GM19099 (cell line): ENCODE results near the gene COL23A1.

Source experiments
- POLR2A ChIP-seq: IDR thresholded peaks from 3 replicates; pipeline ENCODE4 v1.6.1; 2011; ENCODE audit warnings: low read depth; ENCODE audit not compliant: insufficient read length; ENCODE audit errors: extremely low read depth

COL23A1 gene

GRCh38 chr5:178341851-178342140 is 248.4 kb downstream of the COL23A1 start:
- no peak for TF ChIP-seq POLR2A

GRCh38 chr5:178341091-178341850 is 248.9 kb downstream of the COL23A1 start:
- TF ChIP-seq POLR2A, result no peak

DNA sequence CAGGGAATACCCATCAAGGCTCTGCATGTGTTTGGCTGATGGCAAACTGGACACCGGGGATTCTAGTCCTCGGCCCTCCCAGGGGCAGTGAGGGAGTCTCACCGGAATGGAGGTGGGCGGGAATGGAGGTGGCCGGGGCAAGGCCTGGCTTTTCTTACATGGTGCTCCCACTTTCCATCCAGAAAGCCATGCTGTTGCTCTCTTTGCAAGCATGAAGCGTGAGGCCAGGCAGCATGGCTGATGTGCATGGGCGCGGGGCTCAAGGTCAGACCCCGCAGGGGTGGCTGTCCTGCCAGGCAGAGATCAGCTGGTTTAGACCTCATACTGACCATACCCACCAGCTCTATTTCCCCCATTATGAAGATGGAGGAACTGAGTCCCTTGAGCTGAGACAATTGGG is 249.6 kb downstream of the COL23A1 start:
- no peak for TF ChIP-seq POLR2A

DNA sequence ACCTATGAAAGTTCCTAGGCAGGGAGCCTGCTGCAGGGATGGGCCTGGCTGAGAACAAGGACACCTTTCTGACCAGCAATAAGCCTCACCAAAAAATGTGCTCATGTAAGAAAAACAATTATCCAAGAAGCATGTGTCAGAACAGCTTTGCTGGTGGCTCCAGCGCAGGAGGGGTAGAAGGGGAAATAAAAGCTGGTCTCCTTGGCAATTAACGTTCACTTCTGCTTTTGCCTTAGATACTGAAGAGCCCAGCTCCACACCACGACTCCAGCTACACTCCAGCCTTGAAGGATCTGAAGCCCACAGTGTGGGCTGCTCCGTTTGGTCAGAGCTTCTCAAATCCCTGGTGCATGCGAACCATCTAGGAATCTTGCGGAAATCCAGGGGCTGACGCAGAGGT is 250.0 kb downstream of the COL23A1 start:
- TF ChIP-seq POLR2A, result no peak

- TF ChIP-seq POLR2A, result no peak
Measured at GRCh38 chr5:178339272-178339671, 250.9 kb downstream of the COL23A1 start.

GRCh38 chr5:178338750-178339144 is 251.4 kb downstream of the COL23A1 start:
- TF ChIP-seq POLR2A, result no peak

DNA sequence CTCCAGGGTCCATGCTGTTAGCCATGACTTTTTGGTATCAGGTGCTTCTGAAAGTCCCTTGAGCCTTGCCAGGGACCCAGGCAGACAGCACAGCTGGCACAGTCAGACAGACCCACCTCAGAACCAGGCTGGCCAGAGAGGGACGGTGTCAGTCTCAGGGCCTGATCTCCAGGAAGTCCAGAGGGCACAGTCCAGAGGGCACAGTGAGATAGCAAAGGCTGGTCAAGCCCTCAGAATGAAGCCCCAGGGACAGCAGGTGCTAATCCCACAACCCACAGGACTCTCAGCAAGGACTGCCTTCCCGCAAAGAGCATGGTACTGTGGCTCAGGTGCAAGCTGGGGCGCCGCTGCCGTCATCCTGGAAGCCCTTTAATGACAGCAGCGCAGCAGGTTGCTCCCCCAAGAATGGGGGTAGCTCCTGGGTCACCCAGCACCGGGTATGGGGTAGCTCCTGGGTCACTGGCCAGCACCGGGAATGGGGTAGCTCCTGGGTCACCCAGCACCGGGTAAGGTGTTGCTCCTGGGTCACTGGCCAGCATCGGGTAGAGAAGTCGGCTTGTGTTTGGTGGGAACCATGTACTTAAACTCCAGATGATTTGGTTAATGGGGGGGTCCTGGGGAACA is 252.0 kb downstream of the COL23A1 start:
- TF ChIP-seq POLR2A, result no peak

DNA sequence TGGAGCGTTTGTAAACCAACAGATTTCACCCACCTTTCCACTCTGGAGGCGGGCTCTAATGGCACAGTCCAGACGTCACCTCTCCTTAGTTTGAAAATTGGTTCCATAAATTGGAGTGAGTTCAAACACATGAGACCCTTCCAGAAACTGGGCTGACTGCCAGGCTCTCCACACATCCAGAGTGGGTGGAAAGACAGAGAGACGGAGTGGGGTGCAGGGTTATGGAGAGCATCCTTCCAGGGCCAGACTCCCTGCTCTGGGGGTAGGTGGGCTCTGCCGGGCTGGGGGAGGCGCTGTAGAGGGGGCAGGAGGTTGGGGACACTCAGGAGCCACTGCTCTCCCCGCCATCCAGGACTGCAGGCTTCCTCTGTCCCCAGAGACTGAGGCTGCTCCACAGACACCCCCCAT is 252.9 kb downstream of the COL23A1 start:
- TF ChIP-seq POLR2A, result no peak

DNA sequence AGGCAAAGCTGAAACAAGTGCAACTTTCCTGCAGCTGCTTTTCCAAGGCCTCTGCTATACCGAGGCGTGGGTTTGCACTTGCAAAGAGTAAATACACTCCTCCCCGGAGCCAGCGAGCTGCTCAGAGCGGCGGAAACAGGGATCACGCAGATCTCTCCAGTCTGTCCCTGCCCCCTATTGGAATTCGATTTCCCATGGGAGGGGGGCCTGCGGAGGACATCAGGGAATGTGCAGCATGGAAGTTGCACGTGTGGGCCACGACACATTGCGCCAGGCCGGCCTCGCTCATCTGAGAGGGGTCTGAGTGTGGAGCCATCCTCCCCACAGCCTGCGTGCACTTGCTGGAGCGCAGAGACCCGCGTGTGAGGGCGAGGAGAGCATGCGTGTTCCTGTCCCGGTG is 253.3 kb downstream of the COL23A1 start:
- TF ChIP-seq POLR2A, result no peak

DNA sequence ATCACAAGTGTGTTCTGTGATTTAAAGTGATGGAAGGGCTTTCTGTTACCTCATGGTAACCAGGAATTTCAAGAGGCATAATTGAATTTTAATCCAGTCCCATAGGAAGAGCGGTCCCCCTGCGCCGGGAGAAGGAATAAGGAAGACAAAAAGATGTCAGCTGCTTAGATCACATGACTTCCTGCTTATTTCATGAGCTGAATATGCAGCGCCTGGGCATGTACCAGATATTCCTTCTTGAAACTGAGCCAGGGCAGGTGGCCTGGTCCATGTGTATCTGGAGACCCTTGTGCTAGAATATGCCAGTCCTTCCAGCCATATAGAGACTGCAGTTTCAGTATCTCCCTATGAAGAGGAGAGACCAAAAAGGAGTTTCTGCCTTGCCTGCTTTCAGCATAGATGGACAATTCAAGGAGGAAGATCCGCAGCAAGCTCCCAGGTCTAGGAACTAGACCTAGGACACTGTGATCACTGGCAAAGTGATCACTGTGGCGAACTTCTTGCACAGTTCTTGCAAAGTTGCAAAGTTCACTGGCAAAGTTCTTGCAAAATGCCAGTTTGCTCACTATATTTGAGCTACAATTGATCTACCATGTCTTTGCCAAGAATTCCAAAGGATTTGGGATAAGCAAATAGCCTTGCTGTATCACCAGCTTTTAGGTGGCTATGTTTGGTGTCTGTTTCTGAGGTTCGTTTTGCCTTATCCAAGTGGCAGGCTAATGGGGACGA is 254.7 kb downstream of the COL23A1 start:
- no peak for TF ChIP-seq POLR2A

DNA sequence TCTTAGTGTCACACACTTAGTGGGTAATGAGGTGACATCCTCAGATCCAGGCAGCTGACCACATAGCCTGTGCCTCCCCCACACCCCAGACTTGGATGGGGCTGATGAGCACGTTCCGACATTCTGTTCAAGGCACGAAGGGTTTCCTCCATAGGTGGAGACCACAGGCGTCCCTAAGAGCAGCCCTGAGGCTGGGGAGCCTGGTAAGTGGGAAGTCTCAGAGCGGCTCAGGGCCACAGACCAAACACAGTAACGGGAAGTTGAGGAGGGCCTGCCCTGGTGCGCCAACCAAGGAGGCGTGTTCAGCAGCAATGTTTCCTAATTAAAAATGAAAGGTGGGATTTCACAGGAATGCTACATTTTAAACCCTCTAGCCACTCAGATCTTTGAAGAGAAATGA is 255.3 kb downstream of the COL23A1 start:
- no peak for TF ChIP-seq POLR2A

- no peak for TF ChIP-seq POLR2A
Measured at GRCh38 chr5:178333821-178334481, 256.2 kb downstream of the COL23A1 start.

GRCh38 chr5:178332210-178332641 is 258.0 kb downstream of the COL23A1 start:
- TF ChIP-seq POLR2A, result no peak

DNA sequence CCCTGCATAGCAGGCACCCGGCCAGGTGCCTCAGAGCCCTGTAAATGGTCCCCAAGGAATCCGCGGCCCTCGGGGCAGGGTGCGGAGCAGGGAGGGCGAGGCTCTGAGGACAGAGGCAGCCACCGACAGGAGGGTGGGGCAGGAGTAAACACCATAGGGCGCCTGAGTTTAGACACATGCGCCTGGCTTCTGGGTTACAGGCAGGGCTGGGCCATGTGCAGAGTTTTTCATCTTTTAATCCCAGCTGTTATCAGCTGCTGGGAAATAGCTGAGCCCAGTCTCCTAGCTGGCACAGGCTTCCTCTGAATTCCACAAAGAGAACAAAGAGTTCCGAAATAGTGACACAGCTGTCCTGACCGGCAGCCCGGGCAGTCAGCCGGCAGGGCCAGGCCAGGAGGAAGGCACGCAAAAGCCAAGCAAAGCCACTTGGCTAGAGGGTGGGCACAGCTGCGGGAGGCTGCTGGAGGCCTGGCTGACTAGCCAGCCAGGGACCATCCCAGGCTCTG is 258.6 kb downstream of the COL23A1 start:
- no peak for TF ChIP-seq POLR2A

DNA sequence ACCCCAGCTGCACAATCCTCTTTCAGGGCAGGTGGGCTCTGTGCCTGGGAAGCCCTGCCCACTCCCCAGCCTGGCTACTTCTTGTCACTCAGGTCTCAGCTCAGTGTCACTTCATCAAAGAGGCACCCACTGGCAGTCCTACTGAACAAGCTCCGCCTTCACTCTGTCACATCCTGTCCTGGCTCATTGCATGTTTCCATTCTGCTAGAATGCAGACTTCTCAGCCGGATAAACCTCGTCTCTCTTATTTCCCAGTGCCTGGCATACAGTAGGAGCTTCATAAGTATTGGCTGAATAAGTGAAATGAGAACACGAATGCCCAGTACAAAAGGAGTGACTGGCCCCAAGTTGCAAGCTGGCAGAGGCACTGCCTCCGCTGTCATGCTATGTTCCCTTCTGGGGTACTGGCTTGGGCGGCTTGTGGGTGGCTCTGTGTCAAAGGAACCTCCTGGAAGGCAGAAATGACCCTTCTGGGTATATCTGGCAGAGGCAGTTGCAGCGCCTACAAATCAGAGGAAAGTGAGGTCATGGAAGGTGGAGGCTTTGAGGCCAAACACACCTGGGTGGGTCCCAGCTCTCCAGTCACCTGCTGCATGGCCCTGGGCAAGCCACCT is 259.3 kb downstream of the COL23A1 start:
- TF ChIP-seq POLR2A, result no peak

- TF ChIP-seq POLR2A, result no peak
Measured at GRCh38 chr5:178328826-178329730, 261.1 kb downstream of the COL23A1 start.
